ENCODE results near the gene CASR. TPM values are rescaled to one million over a fixed set of nuclear protein-coding genes. Genes with fewer than 3 reads are reported as not detected.

The CASR gene
- total RNA-seq, 1 donor from 2014 or later = not detected

DNA sequence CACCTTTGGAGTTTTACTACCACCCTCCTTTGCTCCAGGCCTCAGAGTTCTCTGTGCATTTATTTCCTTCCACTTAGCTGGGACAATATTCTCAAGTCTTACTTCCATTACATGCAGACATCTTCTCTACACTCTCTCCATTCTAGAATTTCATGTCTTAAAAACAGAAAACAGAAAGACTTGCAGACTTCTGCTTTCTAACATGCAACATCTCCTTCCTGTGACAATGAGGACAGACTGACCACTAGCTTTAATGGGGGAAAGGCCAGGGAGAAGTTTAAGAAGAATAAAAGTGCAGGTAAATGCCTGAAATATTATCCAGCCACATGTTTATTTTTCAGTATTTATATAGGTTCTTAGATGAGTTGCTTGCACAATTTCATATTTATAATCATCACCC, 124.5 kb downstream of the CASR start:
- TF ChIP-seq, protein P1, sequence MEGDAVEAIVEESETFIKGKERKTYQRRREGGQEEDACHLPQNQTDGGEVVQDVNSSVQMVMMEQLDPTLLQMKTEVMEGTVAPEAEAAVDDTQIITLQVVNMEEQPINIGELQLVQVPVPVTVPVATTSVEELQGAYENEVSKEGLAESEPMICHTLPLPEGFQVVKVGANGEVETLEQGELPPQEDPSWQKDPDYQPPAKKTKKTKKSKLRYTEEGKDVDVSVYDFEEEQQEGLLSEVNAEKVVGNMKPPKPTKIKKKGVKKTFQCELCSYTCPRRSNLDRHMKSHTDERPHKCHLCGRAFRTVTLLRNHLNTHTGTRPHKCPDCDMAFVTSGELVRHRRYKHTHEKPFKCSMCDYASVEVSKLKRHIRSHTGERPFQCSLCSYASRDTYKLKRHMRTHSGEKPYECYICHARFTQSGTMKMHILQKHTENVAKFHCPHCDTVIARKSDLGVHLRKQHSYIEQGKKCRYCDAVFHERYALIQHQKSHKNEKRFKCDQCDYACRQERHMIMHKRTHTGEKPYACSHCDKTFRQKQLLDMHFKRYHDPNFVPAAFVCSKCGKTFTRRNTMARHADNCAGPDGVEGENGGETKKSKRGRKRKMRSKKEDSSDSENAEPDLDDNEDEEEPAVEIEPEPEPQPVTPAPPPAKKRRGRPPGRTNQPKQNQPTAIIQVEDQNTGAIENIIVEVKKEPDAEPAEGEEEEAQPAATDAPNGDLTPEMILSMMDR (conservative IDR thresholded peaks at IDR 0.05) = no peak
- peaks cover 7% of the 10 kb centered on the region for H3K27me3 Mint-ChIP-seq (ENCODE audit: low read depth)
- H3K9me3 Mint-ChIP-seq = no peaks in the 10 kb centered on the region
- H3K27ac Mint-ChIP-seq (ENCODE audit: unreplicated experiment) = no peak overlapping the region
- no peaks in the 10 kb centered on the region for H3K4me1 Mint-ChIP-seq
- H3K36me3 Mint-ChIP-seq (ENCODE audit: low read depth) = no peaks in the 10 kb centered on the region
- H3K4me3 Mint-ChIP-seq = no peak overlapping the region
- no peak for DNase-seq (ENCODE audit: low read depth, low spot score)

GRCh38 chr3:122310361-122310760, 126.9 kb downstream of the CASR start:
- Mint-ChIP-seq H3K27ac (ENCODE audit: unreplicated experiment) (no peak overlapping the region), H3K4me3 (no peak overlapping the region), H3K4me1 (no peaks in the 10 kb centered on the region), H3K27me3 (ENCODE audit: low read depth) (peaks cover 8% of the 10 kb centered on the region), H3K36me3 (ENCODE audit: low read depth) (no peaks in the 10 kb centered on the region), H3K9me3 (no peaks in the 10 kb centered on the region)
- DNase-seq (ENCODE audit: low read depth, low spot score) = no peak
- TF ChIP-seq, protein P1 (conservative IDR thresholded peaks at IDR 0.05) = no peak

DNA sequence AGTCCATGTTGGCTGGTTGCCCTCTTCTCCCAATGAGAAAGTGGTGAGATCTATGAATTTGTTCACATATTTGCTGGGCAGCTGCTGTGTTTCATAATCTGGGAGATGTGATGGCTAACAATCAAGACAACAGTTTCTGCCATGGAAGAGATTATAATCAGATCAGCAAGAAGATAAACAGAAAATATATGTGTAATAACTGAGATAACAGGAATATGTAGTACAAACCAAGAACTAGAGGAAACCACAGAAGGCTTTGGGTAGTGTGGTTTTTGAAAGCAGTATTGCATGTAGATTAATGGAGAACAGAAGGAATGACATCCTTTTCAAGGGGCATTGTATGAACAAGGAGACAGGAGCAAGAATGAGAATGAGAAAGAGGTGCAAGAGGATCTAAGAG, 129.4 kb downstream of the CASR start:
- Mint-ChIP-seq H3K9me3 (no peaks in the 10 kb centered on the region), H3K4me3 (no peak overlapping the region), H3K27me3 (ENCODE audit: low read depth) (peaks cover 4% of the 10 kb centered on the region), H3K36me3 (ENCODE audit: low read depth) (no peaks in the 10 kb centered on the region), H3K27ac (ENCODE audit: unreplicated experiment) (no peak overlapping the region), H3K4me1 (no peaks in the 10 kb centered on the region)
- DNase-seq (ENCODE audit: low read depth, low spot score) = no peak
- TF ChIP-seq, protein P1 (conservative IDR thresholded peaks at IDR 0.05) = no peak

GRCh38 chr3:122313281-122313680, 129.8 kb downstream of the CASR start:
- Mint-ChIP-seq H3K9me3 (peaks cover 3% of the 10 kb centered on the region), H3K4me3 (no peak overlapping the region), H3K36me3 (ENCODE audit: low read depth) (peaks cover 3% of the 10 kb centered on the region), H3K4me1 (no peaks in the 10 kb centered on the region), H3K27me3 (ENCODE audit: low read depth) (peaks cover 7% of the 10 kb centered on the region), H3K27ac (ENCODE audit: unreplicated experiment) (no peak overlapping the region)
- no peak for DNase-seq (ENCODE audit: low read depth, low spot score)
- TF ChIP-seq, protein P1 (conservative IDR thresholded peaks at IDR 0.05) = no peak

DNA sequence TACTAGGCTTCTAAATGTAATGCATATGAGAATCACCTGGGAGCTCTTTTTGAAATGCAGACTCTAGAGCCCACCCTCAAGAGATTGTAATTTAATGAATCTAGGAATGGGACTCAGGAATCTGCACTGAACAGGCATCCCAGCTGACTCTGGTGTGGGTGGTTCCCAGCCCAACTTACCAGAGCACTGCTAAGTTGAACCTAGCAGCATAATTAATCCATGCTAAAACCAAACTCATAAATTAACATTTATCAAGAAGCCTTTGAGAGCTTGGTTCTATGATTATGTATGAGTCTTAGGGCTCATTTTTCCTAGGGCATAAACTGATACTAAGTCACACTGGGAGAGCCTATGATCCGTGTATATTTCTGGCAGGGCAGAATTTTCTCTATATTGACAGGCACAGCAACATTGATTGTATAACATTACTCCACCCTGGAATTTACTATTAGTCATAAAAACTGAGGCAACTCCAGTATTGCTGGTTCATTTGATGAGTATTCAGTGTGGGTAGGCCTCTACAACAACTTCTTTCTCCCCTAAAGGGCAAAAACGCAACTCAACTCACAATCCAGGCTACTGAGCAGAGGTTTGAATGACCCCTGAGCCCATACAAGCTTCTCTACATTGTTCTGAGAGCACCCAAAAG, 130.9 kb downstream of the CASR start:
- Mint-ChIP-seq H3K9me3 (peaks cover 7% of the 10 kb centered on the region), H3K4me3 (no peak overlapping the region), H3K27ac (ENCODE audit: unreplicated experiment) (no peak overlapping the region), H3K4me1 (no peaks in the 10 kb centered on the region), H3K36me3 (ENCODE audit: low read depth) (peaks cover 4% of the 10 kb centered on the region), H3K27me3 (ENCODE audit: low read depth) (peaks cover 6% of the 10 kb centered on the region)
- DNase-seq (ENCODE audit: low read depth, low spot score) = no peak
- TF ChIP-seq, protein P1 (conservative IDR thresholded peaks at IDR 0.05) = no peak

Measured in neural crest cell (in vitro differentiated cells).